ENCODE results near the gene FBN2.

- TF ChIP-seq EZH2 (IDR thresholded peaks at IDR 0.05) (no peak), CTCF (IDR thresholded peaks at IDR 0.05 in 2 of 3, conservative IDR thresholded peaks at IDR 0.05 in 1 of 3; ENCODE audit: borderline replicate concordance in 1 of 3, insufficient read depth in 1 of 3, low read depth in 2 of 3, low read length in 2 of 3) (no peak), POLR2A (IDR thresholded peaks at IDR 0.05; ENCODE audit: borderline replicate concordance, extremely low read depth, insufficient read depth, insufficient read length) (no peak), RAD21 (IDR thresholded peaks at IDR 0.05; ENCODE audit: low read depth) (no peak), ZBTB33 (IDR thresholded peaks at IDR 0.05; ENCODE audit: extremely low read depth, insufficient replicate concordance, low read length) (no peak)
Measured at GRCh38 chr5:128408622-128409021, 129.4 kb downstream of the FBN2 start.
